NB4 (cell line): ENCODE results near the gene ANKRD66.
"Not testable (repeated sequence)": the region's sequence is repeated elsewhere in the genome, so short reads cannot be mapped to it uniquely, and the experiment has no call there.

Experiments used
- DNase-seq: peaks from one replicate; pipeline ENCODE4 v3.0.0; 2010; ENCODE audit warnings: low read depth
- H3K4me3 ChIP-seq: one replicate; pipeline ENCODE4 v1.5.1; 2011; ENCODE audit warnings: mild to moderate bottlenecking, low read depth, low read length, moderate library complexity
- MYC ChIP-seq: IDR thresholded peaks from 2 replicates; pipeline ENCODE4 v1.6.1; 2011; ENCODE audit warnings: low read depth, low read length
- POLR2A ChIP-seq: IDR thresholded peaks from 2 replicates; pipeline ENCODE4 v1.6.1; 2011; ENCODE audit warnings: mild to moderate bottlenecking; ENCODE audit not compliant: insufficient read length; ENCODE audit errors: extremely low read depth
- TF ChIP-seq, protein P1 (sequence below): IDR thresholded peaks from one replicate; pipeline ENCODE4 v1.5.1; 2012; ENCODE audit warnings: low read depth, low read length
- TF ChIP-seq, protein P2 (sequence below): IDR thresholded peaks from 2 replicates; pipeline ENCODE4 v1.6.1; 2011; ENCODE audit warnings: low read depth, low read length

The ANKRD66 gene

DNA sequence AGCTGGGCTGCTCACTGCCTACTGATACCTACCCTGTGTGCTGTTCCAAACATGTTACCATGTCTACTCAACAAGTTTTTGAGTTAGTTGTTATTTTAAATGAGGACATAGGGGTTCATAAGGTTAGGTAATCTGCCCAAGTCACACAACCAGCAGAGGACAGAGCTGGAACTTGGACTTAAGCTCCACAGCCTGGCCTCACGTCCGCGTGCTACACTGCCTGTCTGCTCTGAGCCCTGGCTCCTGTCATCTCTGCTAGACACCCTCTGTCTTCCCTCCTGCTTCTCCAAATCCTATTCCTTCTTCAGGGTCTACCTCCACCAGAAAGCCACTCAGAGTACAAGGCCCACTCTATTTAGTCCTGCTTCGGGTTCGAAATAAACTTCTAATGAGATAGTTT lies 18.2 kb downstream of the ANKRD66 start:
- DNase-seq = no peak
- no peak overlapping the region for H3K4me3 ChIP-seq
- TF ChIP-seq, protein P1, sequence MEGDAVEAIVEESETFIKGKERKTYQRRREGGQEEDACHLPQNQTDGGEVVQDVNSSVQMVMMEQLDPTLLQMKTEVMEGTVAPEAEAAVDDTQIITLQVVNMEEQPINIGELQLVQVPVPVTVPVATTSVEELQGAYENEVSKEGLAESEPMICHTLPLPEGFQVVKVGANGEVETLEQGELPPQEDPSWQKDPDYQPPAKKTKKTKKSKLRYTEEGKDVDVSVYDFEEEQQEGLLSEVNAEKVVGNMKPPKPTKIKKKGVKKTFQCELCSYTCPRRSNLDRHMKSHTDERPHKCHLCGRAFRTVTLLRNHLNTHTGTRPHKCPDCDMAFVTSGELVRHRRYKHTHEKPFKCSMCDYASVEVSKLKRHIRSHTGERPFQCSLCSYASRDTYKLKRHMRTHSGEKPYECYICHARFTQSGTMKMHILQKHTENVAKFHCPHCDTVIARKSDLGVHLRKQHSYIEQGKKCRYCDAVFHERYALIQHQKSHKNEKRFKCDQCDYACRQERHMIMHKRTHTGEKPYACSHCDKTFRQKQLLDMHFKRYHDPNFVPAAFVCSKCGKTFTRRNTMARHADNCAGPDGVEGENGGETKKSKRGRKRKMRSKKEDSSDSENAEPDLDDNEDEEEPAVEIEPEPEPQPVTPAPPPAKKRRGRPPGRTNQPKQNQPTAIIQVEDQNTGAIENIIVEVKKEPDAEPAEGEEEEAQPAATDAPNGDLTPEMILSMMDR = no peak
- no peak for TF ChIP-seq MYC
- TF ChIP-seq, protein P2, sequence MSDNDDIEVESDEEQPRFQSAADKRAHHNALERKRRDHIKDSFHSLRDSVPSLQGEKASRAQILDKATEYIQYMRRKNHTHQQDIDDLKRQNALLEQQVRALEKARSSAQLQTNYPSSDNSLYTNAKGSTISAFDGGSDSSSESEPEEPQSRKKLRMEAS = no peak
- no peak for TF ChIP-seq POLR2A

DNA sequence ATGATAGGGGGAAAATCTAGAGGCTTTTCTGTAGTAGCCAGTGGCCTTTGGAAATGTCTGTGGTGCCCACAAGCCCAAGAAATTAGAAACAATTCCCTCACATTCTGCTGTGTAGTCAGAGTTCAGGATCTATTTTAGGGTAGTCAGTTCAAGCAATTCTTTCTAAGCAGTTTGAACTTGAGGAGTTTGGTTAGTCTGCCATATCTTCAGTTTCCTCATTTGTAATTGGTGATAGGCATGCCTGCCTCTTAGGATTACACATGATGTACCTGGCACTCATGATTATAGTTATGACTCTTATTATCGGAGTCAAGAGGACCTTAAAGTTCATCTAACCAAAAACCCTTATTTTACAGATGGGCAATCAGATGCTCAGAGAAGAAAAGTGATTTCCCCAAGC lies 25.3 kb downstream of the ANKRD66 start:
- peak; percentile 25 for DNase-seq
- H3K4me3 ChIP-seq = no peak overlapping the region
- TF ChIP-seq, protein P2 = no peak
- TF ChIP-seq MYC = no peak
- TF ChIP-seq, protein P1 = no peak
- no peak for TF ChIP-seq POLR2A

DNA sequence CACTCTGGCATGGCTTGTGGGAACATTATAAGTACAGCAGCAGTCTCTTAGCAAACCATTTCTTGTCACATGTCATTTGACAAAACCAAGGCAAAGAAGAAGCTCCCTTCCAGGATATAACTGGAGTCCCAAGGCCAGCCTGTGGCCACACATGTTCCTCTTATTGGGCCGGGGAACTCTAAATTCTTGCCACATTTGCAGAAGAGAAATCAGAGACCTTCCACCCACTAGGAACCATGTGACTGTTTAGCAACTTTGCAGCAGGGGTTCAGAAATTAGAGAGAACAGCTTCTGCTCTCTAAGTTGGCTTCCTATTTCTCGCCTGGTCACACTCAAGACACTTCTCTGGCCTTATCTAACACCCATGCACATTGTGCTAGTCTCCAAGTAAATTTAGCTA lies 26.0 kb downstream of the ANKRD66 start:
- H3K4me3 ChIP-seq = no peak overlapping the region
- DNase-seq = peak; percentile 94
- TF ChIP-seq POLR2A (no peak), MYC (peak; percentile 83)
- TF ChIP-seq, protein P1 = no peak
- TF ChIP-seq, protein P2 = peak; percentile 95

DNA sequence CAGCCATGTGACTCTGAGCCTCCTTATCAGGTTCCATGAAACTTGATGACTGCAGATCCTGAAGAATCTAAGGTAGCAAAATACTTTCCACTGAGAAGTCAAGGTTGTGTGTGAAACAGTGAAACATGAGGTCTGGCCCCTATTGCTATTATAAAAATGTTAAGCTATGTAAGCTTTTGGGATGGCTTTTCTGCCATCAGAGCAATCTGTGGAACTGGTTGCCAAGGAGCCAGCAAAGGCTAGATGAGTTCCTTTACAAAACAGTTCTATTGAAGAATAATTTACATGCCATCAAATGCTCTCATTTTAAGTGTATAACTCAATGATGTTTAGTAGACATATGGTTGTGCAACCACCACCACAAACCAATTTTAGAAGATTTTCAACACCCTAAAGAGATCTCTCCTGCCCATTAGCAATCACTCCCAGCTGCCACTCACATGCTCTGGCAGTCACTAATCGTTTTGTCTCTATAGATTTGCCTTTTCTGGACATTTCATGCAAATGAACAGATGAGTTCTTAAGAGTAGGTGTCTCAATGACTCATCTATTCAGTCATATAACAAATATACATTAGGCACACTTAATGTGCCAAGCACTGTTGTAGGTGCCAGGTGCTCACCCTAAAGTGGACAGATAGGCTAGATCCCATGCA lies 26.6 kb downstream of the ANKRD66 start:
- DNase-seq = peak; percentile 62
- no peak for TF ChIP-seq MYC
- no peak for TF ChIP-seq POLR2A
- TF ChIP-seq, protein P2 = 0 out of 2 replicates have a peak, but pooled peaks have one; percentile 4
- TF ChIP-seq, protein P1 = no peak
- H3K4me3 ChIP-seq = no peak overlapping the region

DNA sequence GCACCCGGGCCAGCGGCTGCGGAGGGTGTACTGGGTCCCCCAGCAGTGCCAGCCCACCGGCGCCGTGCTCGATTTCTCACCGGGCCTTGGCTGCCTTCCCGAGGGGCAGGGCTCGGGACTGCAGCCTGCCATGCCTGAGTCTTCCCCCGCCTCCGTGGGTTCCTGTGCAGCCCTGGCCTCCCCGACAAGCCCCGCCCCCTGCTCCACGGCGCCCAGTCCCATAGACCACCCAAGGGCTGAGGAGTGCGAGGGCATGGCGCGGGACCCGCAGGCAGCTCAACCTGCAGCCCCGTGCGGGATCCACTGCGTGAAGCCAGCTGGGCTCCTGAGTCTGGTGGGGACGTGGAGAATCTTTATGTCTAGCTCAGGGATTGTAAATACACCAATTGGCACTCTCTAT lies 28.0 kb downstream of the ANKRD66 start:
- not testable (repeated sequence) for DNase-seq, H3K4me3 ChIP-seq

DNA sequence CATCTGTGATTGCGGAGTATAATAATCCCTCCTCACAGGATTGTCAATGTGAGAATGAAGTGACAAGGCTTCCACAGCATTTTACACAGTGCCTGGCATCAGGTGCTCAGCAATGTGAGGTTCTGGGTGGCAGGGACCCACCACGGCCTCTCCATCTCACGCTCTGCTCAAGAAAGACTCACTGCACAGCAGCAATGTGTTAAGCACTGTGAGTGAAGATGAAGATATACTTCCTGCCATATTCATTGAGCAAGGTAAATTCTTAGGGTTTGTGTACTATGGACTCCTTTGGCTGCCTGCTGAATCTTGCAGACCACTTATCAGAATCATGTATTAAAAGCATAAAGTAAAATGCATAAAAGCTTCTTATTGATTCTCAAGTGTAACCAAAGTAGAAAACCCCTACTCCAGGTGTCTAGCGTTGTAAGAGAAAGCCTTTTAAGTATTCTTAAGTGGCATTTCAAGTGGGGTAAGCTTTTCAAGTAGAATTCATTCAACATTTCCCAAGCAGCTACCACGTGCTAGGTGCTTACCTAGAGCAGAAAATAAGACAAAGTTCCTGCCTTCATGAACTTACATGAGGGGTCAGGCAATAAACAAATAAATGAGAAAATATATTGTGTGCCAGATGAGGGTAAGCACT lies 29.5 kb downstream of the ANKRD66 start:
- TF ChIP-seq POLR2A (no peak), MYC (no peak)
- TF ChIP-seq, protein P2 = no peak
- TF ChIP-seq, protein P1 = no peak
- DNase-seq = no peak
- no peak overlapping the region for H3K4me3 ChIP-seq
